Osteocyte (in vitro differentiated cells): Measurements from ENCODE around the gene SLC28A1. TPM values are rescaled to one million over a fixed set of nuclear protein-coding genes. Genes with fewer than 3 reads are reported as not detected.

Source experiments
- DNase-seq: peaks from one replicate; pipeline ENCODE4 v3.0.0; 2021; ENCODE audit warnings: mixed read lengths; ENCODE audit not compliant: unreplicated experiment; ENCODE audit errors: extremely low spot score
- H3K27ac Mint-ChIP-seq: one replicate; pipeline ENCODE4 v1.8.0; 2021; ENCODE audit warnings: mild to moderate bottlenecking, mixed read lengths; ENCODE audit not compliant: unreplicated experiment
- H3K27me3 Mint-ChIP-seq: one replicate; pipeline ENCODE4 v1.8.0; 2021; ENCODE audit warnings: mixed read lengths; ENCODE audit not compliant: unreplicated experiment
- H3K36me3 Mint-ChIP-seq: one replicate; pipeline ENCODE4 v1.8.0; 2021; ENCODE audit warnings: mixed read lengths; ENCODE audit not compliant: unreplicated experiment
- H3K4me1 Mint-ChIP-seq: one replicate; pipeline ENCODE4 v1.8.0; 2021; ENCODE audit warnings: mixed read lengths; ENCODE audit not compliant: unreplicated experiment
- H3K4me3 Mint-ChIP-seq: one replicate; pipeline ENCODE4 v1.8.0; 2021; ENCODE audit warnings: mild to moderate bottlenecking, moderate library complexity, mixed read lengths; ENCODE audit not compliant: unreplicated experiment
- H3K9me3 Mint-ChIP-seq: one replicate; pipeline ENCODE4 v1.8.0; 2021; ENCODE audit warnings: mixed read lengths; ENCODE audit not compliant: unreplicated experiment
- CTCF ChIP-seq: fragments of 200-600 bp; sonication (generic); IDR thresholded peaks from 2 replicates; pipeline ENCODE4 v1.5.0; 2021; ENCODE audit warnings: antibody characterized with exemption, mild to moderate bottlenecking, moderate library complexity
- total RNA-seq: library from RNA; stranded (reverse); gene quantifications from 2 replicates; pipeline ENCODE4 v1.2.1, GENCODE V29; 2021

The SLC28A1 gene
- total RNA-seq, 1 donor from 2014 or later, result not detected

DNA sequence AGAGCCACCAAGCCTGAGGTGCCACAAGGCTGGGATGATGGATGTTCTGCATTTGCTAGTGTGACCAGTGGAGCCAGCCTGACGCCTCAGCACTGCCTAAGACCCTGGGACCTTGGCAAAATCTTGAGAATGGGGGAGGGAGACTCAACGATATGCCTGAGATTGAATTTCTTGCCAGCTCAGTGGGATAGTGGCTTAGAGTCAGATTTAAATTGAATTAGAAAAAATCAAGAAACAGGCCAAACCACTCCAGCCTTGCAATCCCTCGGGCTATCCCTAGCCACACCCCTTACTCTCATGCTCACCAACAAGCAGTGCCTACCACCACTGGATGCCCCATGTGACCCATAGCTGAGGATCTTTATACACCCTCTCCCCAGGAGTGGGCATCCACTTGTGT is 78.5 kb downstream of the SLC28A1 start:
- Mint-ChIP-seq H3K36me3 (no peaks in the 10 kb centered on the region), H3K4me1 (peaks cover 11% of the 10 kb centered on the region), H3K4me3 (no peak overlapping the region), H3K27me3 (no peaks in the 10 kb centered on the region), H3K9me3 (peaks cover 7% of the 10 kb centered on the region), H3K27ac (no peak overlapping the region)
- DNase-seq, result no peak
- TF ChIP-seq CTCF, result no peak

- peaks cover 7% of the 10 kb centered on the region for H3K4me1 Mint-ChIP-seq
- no peaks in the 10 kb centered on the region for H3K27me3 Mint-ChIP-seq
- TF ChIP-seq CTCF, result no peak
- H3K36me3 Mint-ChIP-seq, result peaks cover 2% of the 10 kb centered on the region
- no peak for DNase-seq
- peak overlapping the region; percentile 16 for H3K27ac Mint-ChIP-seq
- H3K4me3 Mint-ChIP-seq, result no peak overlapping the region
- peaks cover 7% of the 10 kb centered on the region for H3K9me3 Mint-ChIP-seq
Measured at GRCh38 chr15:84967380-84967779, 82.9 kb downstream of the SLC28A1 start.

DNA sequence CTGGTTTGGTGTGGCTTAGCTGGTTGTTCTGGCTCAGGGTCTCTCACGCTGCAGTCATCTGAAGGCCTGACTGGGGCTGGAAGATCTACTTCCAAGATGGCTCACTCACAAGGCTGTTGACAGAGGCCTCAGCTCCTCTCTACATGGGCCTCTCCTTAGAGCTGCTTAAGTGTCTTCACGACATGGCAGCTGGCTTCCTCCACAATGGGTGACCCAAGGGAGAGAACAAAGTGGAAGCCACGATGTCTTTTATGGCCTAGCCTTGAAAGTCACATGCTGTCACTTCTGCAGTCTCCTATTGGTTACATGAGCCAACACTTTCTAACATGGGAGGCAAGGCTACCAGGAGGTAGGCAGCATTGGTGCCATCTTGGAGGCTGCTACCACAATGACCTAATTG is 83.8 kb downstream of the SLC28A1 start:
- no peaks in the 10 kb centered on the region for H3K27me3 Mint-ChIP-seq
- no peak overlapping the region for H3K27ac Mint-ChIP-seq
- DNase-seq, result no peak
- TF ChIP-seq CTCF, result no peak
- peaks cover 2% of the 10 kb centered on the region for H3K36me3 Mint-ChIP-seq
- H3K9me3 Mint-ChIP-seq, result peaks cover 7% of the 10 kb centered on the region
- peaks cover 7% of the 10 kb centered on the region for H3K4me1 Mint-ChIP-seq
- no peak overlapping the region for H3K4me3 Mint-ChIP-seq

GRCh38 chr15:84969257-84969656 is 84.8 kb downstream of the SLC28A1 start:
- TF ChIP-seq CTCF, result no peak
- H3K4me1 Mint-ChIP-seq, result peaks cover 7% of the 10 kb centered on the region
- H3K4me3 Mint-ChIP-seq, result no peak overlapping the region
- peaks cover 2% of the 10 kb centered on the region for H3K36me3 Mint-ChIP-seq
- H3K27me3 Mint-ChIP-seq, result no peaks in the 10 kb centered on the region
- H3K9me3 Mint-ChIP-seq, result peaks cover 7% of the 10 kb centered on the region
- DNase-seq, result no peak
- no peak overlapping the region for H3K27ac Mint-ChIP-seq

- no peaks in the 10 kb centered on the region for H3K27me3 Mint-ChIP-seq
Measured at GRCh38 chr15:84970843-84971242, 86.4 kb downstream of the SLC28A1 start.

More at GRCh38 chr15:84970843-84971242, 86.4 kb downstream of the SLC28A1 start:
- Mint-ChIP-seq H3K36me3 (peaks cover 2% of the 10 kb centered on the region), H3K4me1 (peaks cover 7% of the 10 kb centered on the region), H3K27ac (no peak overlapping the region), H3K9me3 (no peaks in the 10 kb centered on the region), H3K4me3 (no peak overlapping the region)
- no peak for DNase-seq
- TF ChIP-seq CTCF, result no peak
